ENCODE data around the gene RASL11A.

- TF ChIP-seq CTCF (IDR thresholded peaks at IDR 0.05) (peak in 4 of 6 experiments; percentile 9 to 28 (median 17)), POLR2A (IDR thresholded peaks at IDR 0.05) (no peak)
These were observed 13.4 kb downstream of the RASL11A start for GRCh38 chr13:27283906-27284493.
